ENCODE results near the gene CDC25A. TPM values are rescaled to one million over a fixed set of nuclear protein-coding genes. Genes with fewer than 3 reads are reported as not detected.
A peak's percentile ranks its signal among the peaks of the same experiment; 100 is the strongest.

CDC25A gene
- polyA plus RNA-seq, 2 of the 4 experiments (the other 2 are of a cell fraction), result 6.4 to 9.8 TPM

DNA sequence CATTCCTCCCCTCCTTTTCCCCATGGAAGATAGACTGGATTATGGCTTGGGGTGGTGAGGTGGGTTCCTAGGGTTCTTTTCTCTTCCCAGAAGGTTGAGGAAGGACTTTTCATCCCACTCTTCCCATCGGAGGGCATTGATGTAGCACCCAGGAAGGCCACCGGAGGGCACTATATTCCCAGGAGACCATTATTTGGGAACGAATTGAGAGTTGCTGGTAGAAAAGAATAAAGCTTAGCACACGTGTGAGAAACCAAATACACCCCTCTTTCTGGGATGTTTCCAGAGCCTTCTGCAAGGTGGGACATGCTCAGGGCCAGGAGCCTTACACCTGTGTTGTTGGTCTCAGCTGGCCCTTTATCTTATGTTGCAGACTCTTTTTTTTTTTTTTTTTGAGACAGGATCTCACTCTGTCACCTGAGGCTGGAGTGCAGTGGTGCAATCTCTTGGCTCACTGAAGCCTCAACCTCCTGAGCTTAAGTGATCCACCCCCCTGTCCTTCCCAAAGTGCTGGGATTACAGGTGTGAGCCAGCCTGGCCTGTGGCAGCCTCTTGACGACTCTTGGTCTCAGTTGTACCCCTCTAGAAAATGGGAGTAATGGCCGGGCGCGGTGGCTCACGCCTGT lies 6.3 kb upstream of the CDC25A start:
- 54% methylated on average over 9 of the region's 9 CpGs for WGBS (ENCODE audit: missing lambda C conversion rate)
- POLR2A ChIA-PET, result interaction anchor here (0.7 kb wide), 1 partner anchor 47 kb away, joined by 3 read pairs; no protein-coding TSS in a partner anchor
- no peak for FAIRE-seq

DNA sequence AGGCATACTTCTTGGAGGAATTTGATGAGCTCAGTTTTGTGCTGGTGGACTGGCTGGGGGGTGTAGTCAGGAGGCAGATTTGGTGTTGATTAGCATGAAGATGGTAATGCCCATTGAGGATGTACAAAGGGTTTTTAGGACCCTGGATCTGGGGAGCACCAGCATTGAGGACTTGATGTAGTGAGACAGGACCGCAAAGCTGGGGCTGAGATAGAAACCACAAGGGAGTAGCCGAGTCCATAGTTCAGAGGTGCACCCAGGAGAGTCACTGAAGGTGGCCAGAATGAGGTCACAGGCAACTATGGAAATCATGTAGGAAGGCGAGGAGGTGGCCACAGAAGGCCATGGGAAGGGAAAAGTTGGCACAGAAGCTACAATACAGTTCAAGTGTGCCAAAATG lies 2.7 kb upstream of the CDC25A start:
- H3K27ac ChIP-seq, result no peak overlapping the region
- peaks cover 11% of the 10 kb centered on the region for H3K4me1 ChIP-seq
- no peak for ATAC-seq
- ChIA-PET CTCF (interaction anchor here (1.6 to 3.4 kb wide), 3 partner anchors 33 to 245 kb away, joined by 4 to 19 read pairs (median 5); no protein-coding TSS in a partner anchor), POLR2A (no interaction called here)
- TF ChIP-seq SREBF2 (IDR thresholded peaks at IDR 0.05) (no peak), TP53 (CRISPR knock-in tag; IDR thresholded peaks at IDR 0.05) (no peak), SMC3 (IDR thresholded peaks at IDR 0.05) (no peak), CHD4 (IDR thresholded peaks at IDR 0.05; ENCODE audit: borderline replicate concordance) (no peak)
- TF ChIP-seq, protein P1, sequence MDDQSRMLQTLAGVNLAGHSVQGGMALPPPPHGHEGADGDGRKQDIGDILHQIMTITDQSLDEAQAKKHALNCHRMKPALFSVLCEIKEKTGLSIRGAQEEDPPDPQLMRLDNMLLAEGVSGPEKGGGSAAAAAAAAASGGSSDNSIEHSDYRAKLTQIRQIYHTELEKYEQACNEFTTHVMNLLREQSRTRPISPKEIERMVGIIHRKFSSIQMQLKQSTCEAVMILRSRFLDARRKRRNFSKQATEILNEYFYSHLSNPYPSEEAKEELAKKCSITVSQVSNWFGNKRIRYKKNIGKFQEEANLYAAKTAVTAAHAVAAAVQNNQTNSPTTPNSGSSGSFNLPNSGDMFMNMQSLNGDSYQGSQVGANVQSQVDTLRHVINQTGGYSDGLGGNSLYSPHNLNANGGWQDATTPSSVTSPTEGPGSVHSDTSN (IDR thresholded peaks at IDR 0.05), result no peak
- no peak for FAIRE-seq
- no peak overlapping the region for H3K4me2 ChIP-seq
- WGBS (ENCODE audit: missing lambda C conversion rate), result 75% methylated on average over 3 of the region's 3 CpGs
- no peaks in the 10 kb centered on the region for H3K9me3 ChIP-seq
- H3K4me3 ChIP-seq, result no peak overlapping the region
- no peak for DNase-seq (ENCODE audit: low read depth in 1 of 2, low spot score in 1 of 2)

More for the DNA sequence above, 6.3 kb upstream of the CDC25A start:
- peak; percentile 77 to 88; a peak in 5 of 6 replicates for ATAC-seq
- H3K4me3 ChIP-seq, result no peak overlapping the region
- H3K4me1 ChIP-seq, result no peaks in the 10 kb centered on the region
- TF ChIP-seq EP300 (IDR thresholded peaks at IDR 0.05) (no peak), RAD21 (conservative IDR thresholded peaks at IDR 0.05 in 1 of 2, IDR thresholded peaks at IDR 0.05 in 1 of 2) (peak; percentile 64 to 75), SMC3 (IDR thresholded peaks at IDR 0.05) (peak; percentile 48)
- TF ChIP-seq, protein P2, sequence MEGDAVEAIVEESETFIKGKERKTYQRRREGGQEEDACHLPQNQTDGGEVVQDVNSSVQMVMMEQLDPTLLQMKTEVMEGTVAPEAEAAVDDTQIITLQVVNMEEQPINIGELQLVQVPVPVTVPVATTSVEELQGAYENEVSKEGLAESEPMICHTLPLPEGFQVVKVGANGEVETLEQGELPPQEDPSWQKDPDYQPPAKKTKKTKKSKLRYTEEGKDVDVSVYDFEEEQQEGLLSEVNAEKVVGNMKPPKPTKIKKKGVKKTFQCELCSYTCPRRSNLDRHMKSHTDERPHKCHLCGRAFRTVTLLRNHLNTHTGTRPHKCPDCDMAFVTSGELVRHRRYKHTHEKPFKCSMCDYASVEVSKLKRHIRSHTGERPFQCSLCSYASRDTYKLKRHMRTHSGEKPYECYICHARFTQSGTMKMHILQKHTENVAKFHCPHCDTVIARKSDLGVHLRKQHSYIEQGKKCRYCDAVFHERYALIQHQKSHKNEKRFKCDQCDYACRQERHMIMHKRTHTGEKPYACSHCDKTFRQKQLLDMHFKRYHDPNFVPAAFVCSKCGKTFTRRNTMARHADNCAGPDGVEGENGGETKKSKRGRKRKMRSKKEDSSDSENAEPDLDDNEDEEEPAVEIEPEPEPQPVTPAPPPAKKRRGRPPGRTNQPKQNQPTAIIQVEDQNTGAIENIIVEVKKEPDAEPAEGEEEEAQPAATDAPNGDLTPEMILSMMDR (IDR thresholded peaks at IDR 0.05), result peak; percentile 72
- H3K4me2 ChIP-seq, result peak overlapping the region; percentile 58
- CTCF ChIA-PET, result interaction anchor here (0.6 to 3.7 kb wide), 33 partner anchors 9 to 573 kb away, joined by 3 to 28 read pairs (median 4); partner anchors contain the start of genes ATRIP, CAMP, CCDC51 and ZNF589
- H3K9me3 ChIP-seq, result no peaks in the 10 kb centered on the region
- no peak overlapping the region for H3K27ac ChIP-seq
- peak; percentile 56 to 72 for DNase-seq (ENCODE audit: low read depth in 1 of 2, low spot score in 1 of 2)

DNA sequence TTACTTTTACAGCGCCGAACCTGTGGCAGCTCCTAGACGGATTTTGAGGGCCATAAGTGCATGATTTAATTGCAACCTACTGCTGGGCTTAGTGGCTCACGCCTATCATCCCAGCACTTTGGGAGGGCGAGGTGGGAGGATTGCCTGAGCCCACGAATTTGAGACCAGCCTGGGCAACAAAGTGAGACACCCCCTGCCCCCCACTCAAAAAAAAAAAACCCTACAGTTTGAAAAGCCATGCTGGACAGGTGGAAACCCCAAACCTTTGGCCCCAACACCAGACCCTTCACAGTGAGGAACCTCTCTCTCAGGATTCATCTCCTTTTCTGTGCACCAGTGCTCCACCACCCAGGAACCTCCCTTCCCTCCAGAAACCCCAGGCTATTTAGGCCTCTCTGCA lies 1.1 kb upstream of the CDC25A start:
- POLR2A ChIA-PET, result no interaction called here
- no peaks in the 10 kb centered on the region for H3K9me3 ChIP-seq
- DNase-seq (ENCODE audit: low read depth in 1 of 2, low spot score in 1 of 2), result no peak
- H3K27ac ChIP-seq, result no peak overlapping the region; a peak in 1 of 6 replicates
- ATAC-seq, result no peak
- no peak for FAIRE-seq
- no peak overlapping the region for H3K4me3 ChIP-seq
- no peak for TF ChIP-seq HOXA7 (CRISPR knock-in tag; IDR thresholded peaks at IDR 0.05)
- TF ChIP-seq ZNF302 (CRISPR knock-in tag; IDR thresholded peaks at IDR 0.05), result no peak
- TF ChIP-seq HEYL (CRISPR knock-in tag; IDR thresholded peaks at IDR 0.05), result no peak
- TF ChIP-seq, protein P3, sequence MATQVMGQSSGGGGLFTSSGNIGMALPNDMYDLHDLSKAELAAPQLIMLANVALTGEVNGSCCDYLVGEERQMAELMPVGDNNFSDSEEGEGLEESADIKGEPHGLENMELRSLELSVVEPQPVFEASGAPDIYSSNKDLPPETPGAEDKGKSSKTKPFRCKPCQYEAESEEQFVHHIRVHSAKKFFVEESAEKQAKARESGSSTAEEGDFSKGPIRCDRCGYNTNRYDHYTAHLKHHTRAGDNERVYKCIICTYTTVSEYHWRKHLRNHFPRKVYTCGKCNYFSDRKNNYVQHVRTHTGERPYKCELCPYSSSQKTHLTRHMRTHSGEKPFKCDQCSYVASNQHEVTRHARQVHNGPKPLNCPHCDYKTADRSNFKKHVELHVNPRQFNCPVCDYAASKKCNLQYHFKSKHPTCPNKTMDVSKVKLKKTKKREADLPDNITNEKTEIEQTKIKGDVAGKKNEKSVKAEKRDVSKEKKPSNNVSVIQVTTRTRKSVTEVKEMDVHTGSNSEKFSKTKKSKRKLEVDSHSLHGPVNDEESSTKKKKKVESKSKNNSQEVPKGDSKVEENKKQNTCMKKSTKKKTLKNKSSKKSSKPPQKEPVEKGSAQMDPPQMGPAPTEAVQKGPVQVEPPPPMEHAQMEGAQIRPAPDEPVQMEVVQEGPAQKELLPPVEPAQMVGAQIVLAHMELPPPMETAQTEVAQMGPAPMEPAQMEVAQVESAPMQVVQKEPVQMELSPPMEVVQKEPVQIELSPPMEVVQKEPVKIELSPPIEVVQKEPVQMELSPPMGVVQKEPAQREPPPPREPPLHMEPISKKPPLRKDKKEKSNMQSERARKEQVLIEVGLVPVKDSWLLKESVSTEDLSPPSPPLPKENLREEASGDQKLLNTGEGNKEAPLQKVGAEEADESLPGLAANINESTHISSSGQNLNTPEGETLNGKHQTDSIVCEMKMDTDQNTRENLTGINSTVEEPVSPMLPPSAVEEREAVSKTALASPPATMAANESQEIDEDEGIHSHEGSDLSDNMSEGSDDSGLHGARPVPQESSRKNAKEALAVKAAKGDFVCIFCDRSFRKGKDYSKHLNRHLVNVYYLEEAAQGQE (IDR thresholded peaks at IDR 0.05), result no peak
- TF ChIP-seq NR3C1 (IDR thresholded peaks at IDR 0.05), result no peak
- no peak for TF ChIP-seq ZSCAN20 (CRISPR knock-in tag; IDR thresholded peaks at IDR 0.05)
- TF ChIP-seq CBX8 (IDR thresholded peaks at IDR 0.05), result no peak
- TF ChIP-seq, protein P4, sequence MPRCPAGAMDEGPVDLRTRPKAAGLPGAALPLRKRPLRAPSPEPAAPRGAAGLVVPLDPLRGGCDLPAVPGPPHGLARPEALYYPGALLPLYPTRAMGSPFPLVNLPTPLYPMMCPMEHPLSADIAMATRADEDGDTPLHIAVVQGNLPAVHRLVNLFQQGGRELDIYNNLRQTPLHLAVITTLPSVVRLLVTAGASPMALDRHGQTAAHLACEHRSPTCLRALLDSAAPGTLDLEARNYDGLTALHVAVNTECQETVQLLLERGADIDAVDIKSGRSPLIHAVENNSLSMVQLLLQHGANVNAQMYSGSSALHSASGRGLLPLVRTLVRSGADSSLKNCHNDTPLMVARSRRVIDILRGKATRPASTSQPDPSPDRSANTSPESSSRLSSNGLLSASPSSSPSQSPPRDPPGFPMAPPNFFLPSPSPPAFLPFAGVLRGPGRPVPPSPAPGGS (IDR thresholded peaks at IDR 0.05), result no peak
- TF ChIP-seq, protein P5, sequence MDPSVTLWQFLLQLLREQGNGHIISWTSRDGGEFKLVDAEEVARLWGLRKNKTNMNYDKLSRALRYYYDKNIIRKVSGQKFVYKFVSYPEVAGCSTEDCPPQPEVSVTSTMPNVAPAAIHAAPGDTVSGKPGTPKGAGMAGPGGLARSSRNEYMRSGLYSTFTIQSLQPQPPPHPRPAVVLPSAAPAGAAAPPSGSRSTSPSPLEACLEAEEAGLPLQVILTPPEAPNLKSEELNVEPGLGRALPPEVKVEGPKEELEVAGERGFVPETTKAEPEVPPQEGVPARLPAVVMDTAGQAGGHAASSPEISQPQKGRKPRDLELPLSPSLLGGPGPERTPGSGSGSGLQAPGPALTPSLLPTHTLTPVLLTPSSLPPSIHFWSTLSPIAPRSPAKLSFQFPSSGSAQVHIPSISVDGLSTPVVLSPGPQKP (IDR thresholded peaks at IDR 0.05; ENCODE audit: low read depth, low read length), result no peak
- no peak for TF ChIP-seq FOSL2 (IDR thresholded peaks at IDR 0.05)
- no peak for TF ChIP-seq FOSL2 (CRISPR knock-in tag; IDR thresholded peaks at IDR 0.05)
- peaks cover 11% of the 10 kb centered on the region for H3K4me1 ChIP-seq
- 73% methylated on average over 6 of the region's 6 CpGs for whole genome bisulfite sequencing (ENCODE audit: missing lambda C conversion rate)
- CTCF ChIA-PET, result interaction anchor here (0.6 kb wide), 1 partner anchor 53 kb away, joined by 3 read pairs; no protein-coding TSS in a partner anchor
- H3K4me2 ChIP-seq, result no peak overlapping the region
